Upper lobe of left lung (tissue), 4 donors: ENCODE measurements around the gene FAM168A.

Experiments
- CTCF ChIP-seq, 6 experiments: fragments of 450-650 bp in 4 of 6; fragments of 200-600 bp in 2 of 6; sonication (generic) in 2 of 6; IDR thresholded peaks; one replicate each; pipeline ENCODE4 v1.5.1; 2016 to 2019; ENCODE audit warnings: antibody characterized with exemption in 6 of 6
- EP300 ChIP-seq, 4 donors: sonication (generic); formaldehyde crosslinking; IDR thresholded peaks; one replicate each; pipeline ENCODE4 v1.5.1; 2017; ENCODE audit warnings: antibody characterized with exemption in 4 of 4, control low read depth in 2 of 4
- POLR2A ChIP-seq, 4 donors: fragments of 450-650 bp; IDR thresholded peaks; one replicate each; pipeline ENCODE4 v1.5.1; 2016 to 2017; ENCODE audit warnings: antibody characterized with exemption in 4 of 4, mild to moderate bottlenecking in 2 of 4
- POLR2AphosphoS5 ChIP-seq, 2 donors: sonication (generic); formaldehyde crosslinking; IDR thresholded peaks; one replicate each; pipeline ENCODE4 v1.5.1; 2017; ENCODE audit warnings: antibody characterized with exemption in 2 of 2

GRCh38 chr11:73513707-73514106, 84.2 kb downstream of the FAM168A start:
- TF ChIP-seq CTCF (IDR thresholded peaks at IDR 0.05) (no peak), POLR2A (IDR thresholded peaks at IDR 0.05) (no peak), EP300 (IDR thresholded peaks at IDR 0.05) (no peak), POLR2AphosphoS5 (IDR thresholded peaks at IDR 0.05) (no peak)
